Mesenchymal stem cell (in vitro differentiated cells and primary cell): ENCODE measurements around the gene DIS3L2.

ENCODE experiments used
- DNase-seq: peaks from one replicate; pipeline ENCODE4 v3.0.0-alpha.2; 2013
- H2AFZ ChIP-seq: one replicate; pipeline ENCODE4 v1.6.1; 2013; ENCODE audit warnings: low read depth, mild to moderate bottlenecking, control low read depth, inconsistent platforms, low read length, moderate library complexity
- H2AK5ac ChIP-seq: 2 replicates; pipeline ENCODE4 v1.6.1; 2013; ENCODE audit warnings: low read length, moderate library complexity, mild to moderate bottlenecking, inconsistent platforms; ENCODE audit not compliant: severe bottlenecking
- H2BK120ac ChIP-seq: one replicate; pipeline ENCODE4 v1.6.1; 2013; ENCODE audit warnings: low read depth, mild to moderate bottlenecking, inconsistent platforms, low read length, moderate library complexity
- H2BK12ac ChIP-seq, 2 experiments: one replicate each; pipeline ENCODE4 v1.6.1; 2013; ENCODE audit warnings: inconsistent platforms in 2 of 2, low read length in 2 of 2, mild to moderate bottlenecking in 2 of 2, moderate library complexity in 2 of 2, control low read depth in 1 of 2
- H2BK15ac ChIP-seq: one replicate; pipeline ENCODE4 v1.6.1; 2013; ENCODE audit warnings: mild to moderate bottlenecking, low read depth, inconsistent platforms; ENCODE audit not compliant: poor library complexity, severe bottlenecking
- H2BK5ac ChIP-seq: 2 replicates; pipeline ENCODE4 v1.6.1; 2013; ENCODE audit warnings: low read depth, mild to moderate bottlenecking, low read length, control low read depth, inconsistent platforms; ENCODE audit not compliant: poor library complexity, severe bottlenecking
- H3K14ac ChIP-seq, 2 experiments: one replicate each; pipeline ENCODE4 v1.6.1; 2013; ENCODE audit warnings: inconsistent platforms in 2 of 2, low read length in 2 of 2, control low read depth in 1 of 2, mild to moderate bottlenecking in 1 of 2, moderate library complexity in 1 of 2
- H3K18ac ChIP-seq, 2 experiments: one replicate each; pipeline ENCODE4 v1.6.1; 2013; ENCODE audit warnings: inconsistent platforms in 2 of 2, low read length in 2 of 2, control low read depth in 1 of 2, low read depth in 1 of 2, mild to moderate bottlenecking in 1 of 2
- H3K23ac ChIP-seq, 2 experiments: one replicate each; pipeline ENCODE4 v1.6.1; 2013; ENCODE audit warnings: inconsistent platforms in 2 of 2, low read length in 2 of 2, mild to moderate bottlenecking in 2 of 2, moderate library complexity in 2 of 2, control low read depth in 1 of 2
- H3K27ac ChIP-seq: 2 replicates; pipeline ENCODE4 v1.5.1; 2013; ENCODE audit warnings: mild to moderate bottlenecking, moderate library complexity, low read length, control low read depth, inconsistent platforms; ENCODE audit not compliant: poor library complexity, severe bottlenecking
- H3K27me3 ChIP-seq, 2 experiments: 2 replicates each; pipeline versions ENCODE4 v1.6.1 to v1.7.0; 2013; ENCODE audit warnings: low read length in 2 of 2, mild to moderate bottlenecking in 2 of 2, moderate library complexity in 2 of 2, control low read depth in 1 of 2, inconsistent platforms in 1 of 2; ENCODE audit not compliant: control insufficient read depth in 1 of 2, insufficient read depth in 1 of 2
- H3K36me3 ChIP-seq, 2 experiments: 2 replicates each; pipeline versions ENCODE4 v1.6.1 to v1.7.0; 2013; ENCODE audit warnings: low read length in 2 of 2, control low read depth in 1 of 2, inconsistent platforms in 1 of 2, low read depth in 1 of 2, mild to moderate bottlenecking in 1 of 2; ENCODE audit not compliant: insufficient read depth in 2 of 2, control insufficient read depth in 1 of 2
- H3K4ac ChIP-seq, 2 experiments: one replicate each; pipeline ENCODE4 v1.6.1; 2013; ENCODE audit warnings: inconsistent platforms in 2 of 2, low read length in 2 of 2, mild to moderate bottlenecking in 2 of 2, moderate library complexity in 2 of 2, control low read depth in 1 of 2, low read depth in 1 of 2
- H3K4me1 ChIP-seq: 2 replicates; pipeline ENCODE4 v1.6.1; 2013; ENCODE audit warnings: low read depth, low read length, control low read depth; ENCODE audit not compliant: control insufficient read depth, insufficient read depth
- H3K4me2 ChIP-seq: 2 replicates; pipeline ENCODE4 v1.6.1; 2013; ENCODE audit warnings: low read length, mild to moderate bottlenecking, inconsistent platforms; ENCODE audit not compliant: poor library complexity, severe bottlenecking
- H3K4me3 ChIP-seq, 2 experiments: 2 replicates each; pipeline versions ENCODE4 v1.5.1 to v1.7.0; 2013; ENCODE audit warnings: low read length in 2 of 2, mild to moderate bottlenecking in 2 of 2, control low read depth in 1 of 2, low read depth in 1 of 2; ENCODE audit not compliant: insufficient read depth in 1 of 2
- H3K79me1 ChIP-seq: replicated peaks from 2 replicates; pipeline ENCODE4 v1.6.1; 2013; ENCODE audit warnings: mild to moderate bottlenecking, control low read depth, low read length, inconsistent platforms; ENCODE audit not compliant: poor library complexity, severe bottlenecking
- H3K9ac ChIP-seq: 2 replicates; pipeline ENCODE4 v1.7.0; 2013; ENCODE audit warnings: mild to moderate bottlenecking, low read length, moderate library complexity
- H3K9me3 ChIP-seq: 2 replicates; pipeline ENCODE4 v1.7.0; 2013; ENCODE audit warnings: mild to moderate bottlenecking, low read length; ENCODE audit not compliant: control insufficient read depth
- H4K8ac ChIP-seq: one replicate; pipeline ENCODE4 v1.6.1; 2013; ENCODE audit warnings: inconsistent platforms, mild to moderate bottlenecking, low read length, moderate library complexity
- H4K91ac ChIP-seq: one replicate; pipeline ENCODE4 v1.6.1; 2013; ENCODE audit warnings: mild to moderate bottlenecking, low read length, inconsistent platforms
- WGBS: methylation state at CpG from one replicate; pipeline ENCODE4 v1.1.7; 2013; ENCODE audit warnings: mixed read lengths; 5-methylcytosine and 5-hydroxymethylcytosine counted together

DIS3L2 gene

GRCh38 chr2:232132181-232132580 lies 170.7 kb downstream of the DIS3L2 start:
- Histone ChIP-seq H3K4me2 (no peak overlapping the region), H2BK12ac (no peak overlapping the region), H3K14ac (no peak overlapping the region), H4K91ac (no peak overlapping the region), H2AK5ac (no peak overlapping the region), H3K79me1 (peaks cover 4% of the 10 kb centered on the region), H2BK15ac (no peak overlapping the region), H3K23ac (no peak overlapping the region), H3K27ac (no peak overlapping the region), H2BK5ac (no peak overlapping the region), H3K27me3 (no peaks in the 10 kb centered on the region), H3K4me3 (no peak overlapping the region), H3K4ac (no peak overlapping the region), H3K36me3 (peaks cover 8 to 28% of the 10 kb centered on the region in 2 experiments), H3K4me1 (no peaks in the 10 kb centered on the region), H3K9ac (no peak overlapping the region), H4K8ac (no peak overlapping the region), H3K18ac (no peak overlapping the region), H2BK120ac (no peak overlapping the region), H2AFZ (no peak overlapping the region), H3K9me3 (no peaks in the 10 kb centered on the region)
- WGBS, result 100% methylated on average over 2 of the region's 3 CpGs
- no peak for DNase-seq

GRCh38 chr2:232133078-232133477 lies 171.6 kb downstream of the DIS3L2 start:
- no peak overlapping the region for H2BK120ac ChIP-seq
- H3K4me3 ChIP-seq, result no peak overlapping the region
- H2BK15ac ChIP-seq, result no peak overlapping the region
- no peak overlapping the region for H4K8ac ChIP-seq
- no peaks in the 10 kb centered on the region for H3K4me1 ChIP-seq
- H2BK12ac ChIP-seq, result no peak overlapping the region
- no peak overlapping the region for H3K18ac ChIP-seq
- H3K9ac ChIP-seq, result no peak overlapping the region
- H3K4ac ChIP-seq, result no peak overlapping the region
- no peak overlapping the region for H3K23ac ChIP-seq
- no peaks in the 10 kb centered on the region for H3K9me3 ChIP-seq
- H3K36me3 ChIP-seq, result peaks cover 8 to 28% of the 10 kb centered on the region in 2 experiments
- DNase-seq, result peak; percentile 10
- H4K91ac ChIP-seq, result no peak overlapping the region
- no peak overlapping the region for H3K4me2 ChIP-seq
- no peak overlapping the region for H2BK5ac ChIP-seq
- H3K27ac ChIP-seq, result no peak overlapping the region
- H3K14ac ChIP-seq, result no peak overlapping the region
- H2AK5ac ChIP-seq, result no peak overlapping the region
- H3K79me1 ChIP-seq, result peaks cover 4% of the 10 kb centered on the region
- H2AFZ ChIP-seq, result no peak overlapping the region
- WGBS, result 100% methylated on average over 1 of the region's 1 CpG
- H3K27me3 ChIP-seq, result no peaks in the 10 kb centered on the region

- Histone ChIP-seq H4K91ac (no peak overlapping the region), H3K79me1 (peaks cover 7% of the 10 kb centered on the region), H2AFZ (no peak overlapping the region), H3K4me2 (no peak overlapping the region), H3K18ac (no peak overlapping the region), H3K27me3 (no peaks in the 10 kb centered on the region), H3K27ac (no peak overlapping the region), H2BK12ac (no peak overlapping the region), H3K23ac (no peak overlapping the region), H3K4me1 (no peaks in the 10 kb centered on the region), H2AK5ac (no peak overlapping the region), H3K4me3 (no peak overlapping the region), H2BK15ac (no peak overlapping the region), H4K8ac (no peak overlapping the region), H3K4ac (no peak overlapping the region), H3K14ac (no peak overlapping the region), H2BK5ac (no peak overlapping the region), H2BK120ac (no peak overlapping the region), H3K36me3 (peaks cover 8 to 28% of the 10 kb centered on the region in 2 experiments), H3K9me3 (no peaks in the 10 kb centered on the region), H3K9ac (no peak overlapping the region)
- whole genome bisulfite sequencing, result 91% methylated on average over 4 of the region's 4 CpGs
- DNase-seq, result no peak
Measured at GRCh38 chr2:232134939-232135338, 173.4 kb downstream of the DIS3L2 start.

- Histone ChIP-seq H3K4me1 (no peaks in the 10 kb centered on the region), H2AFZ (no peak overlapping the region), H4K91ac (no peak overlapping the region), H3K4me3 (no peak overlapping the region), H3K27ac (no peak overlapping the region), H2BK5ac (no peak overlapping the region), H3K27me3 (no peaks in the 10 kb centered on the region), H2BK120ac (no peak overlapping the region), H2AK5ac (no peak overlapping the region), H3K9ac (no peak overlapping the region), H3K4me2 (no peak overlapping the region), H4K8ac (no peak overlapping the region), H3K14ac (no peak overlapping the region), H2BK12ac (no peak overlapping the region), H3K79me1 (peaks cover 7% of the 10 kb centered on the region), H3K9me3 (no peaks in the 10 kb centered on the region), H2BK15ac (no peak overlapping the region), H3K4ac (no peak overlapping the region), H3K18ac (no peak overlapping the region), H3K23ac (no peak overlapping the region), H3K36me3 (peaks cover 5 to 12% of the 10 kb centered on the region in 2 experiments)
- DNase-seq, result peak; percentile 12
- WGBS, result 84% methylated on average over 2 of the region's 3 CpGs
Measured at GRCh38 chr2:232137356-232138147, 176.0 kb downstream of the DIS3L2 start.
